Measurements from ENCODE around the gene FAU. TPM values are rescaled to one million over a fixed set of nuclear protein-coding genes. Genes with fewer than 3 reads are reported as not detected.

The FAU gene
- total and polyA plus RNA-seq, 2 of the 13 experiments (the other 11 are each of a cell fraction or from before 2014, with no cell fraction given): 374 to 869 TPM

DNA sequence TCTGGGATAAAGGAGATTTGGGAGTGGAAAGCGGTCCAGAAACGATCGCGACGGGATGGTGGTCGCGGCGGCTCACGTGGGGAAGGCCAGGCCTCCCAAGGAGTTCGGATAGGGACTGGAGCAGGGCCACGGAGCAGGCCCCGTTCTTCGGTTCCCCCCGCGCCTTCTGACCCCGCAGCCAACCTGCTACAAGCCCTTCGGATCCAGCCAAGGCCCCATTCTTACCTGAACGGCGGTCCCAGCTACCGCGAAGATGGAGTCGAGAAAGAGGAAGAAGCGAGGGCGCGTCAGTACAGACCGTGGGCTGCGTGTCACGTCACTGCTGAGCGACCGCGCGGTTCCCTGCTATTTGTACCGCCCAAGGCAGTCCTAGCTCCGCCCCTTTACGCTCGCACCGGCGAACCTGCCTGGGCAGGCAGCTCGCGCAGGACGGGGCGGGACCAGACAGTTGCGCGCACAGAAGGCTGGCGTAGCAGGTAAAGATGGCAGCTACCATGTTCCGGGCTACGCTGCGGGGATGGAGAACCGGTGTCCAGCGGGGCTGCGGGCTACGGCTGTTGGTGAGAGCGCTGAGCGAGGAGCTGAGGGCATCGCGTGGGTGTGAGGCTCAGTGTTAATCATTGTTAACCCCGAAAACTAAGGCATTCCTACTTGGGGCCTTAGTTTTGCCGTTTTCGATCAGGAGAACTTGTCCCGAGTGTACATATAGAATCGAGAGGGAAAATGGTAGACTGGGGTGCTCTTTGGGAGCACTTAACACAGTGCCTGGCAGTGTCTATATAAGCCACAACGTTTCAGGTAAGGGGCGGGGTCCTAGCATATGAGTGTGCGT, at the start of gene FAU, which contains the start of gene MRPL49 (continued):
- TF ChIP-seq, protein P1, sequence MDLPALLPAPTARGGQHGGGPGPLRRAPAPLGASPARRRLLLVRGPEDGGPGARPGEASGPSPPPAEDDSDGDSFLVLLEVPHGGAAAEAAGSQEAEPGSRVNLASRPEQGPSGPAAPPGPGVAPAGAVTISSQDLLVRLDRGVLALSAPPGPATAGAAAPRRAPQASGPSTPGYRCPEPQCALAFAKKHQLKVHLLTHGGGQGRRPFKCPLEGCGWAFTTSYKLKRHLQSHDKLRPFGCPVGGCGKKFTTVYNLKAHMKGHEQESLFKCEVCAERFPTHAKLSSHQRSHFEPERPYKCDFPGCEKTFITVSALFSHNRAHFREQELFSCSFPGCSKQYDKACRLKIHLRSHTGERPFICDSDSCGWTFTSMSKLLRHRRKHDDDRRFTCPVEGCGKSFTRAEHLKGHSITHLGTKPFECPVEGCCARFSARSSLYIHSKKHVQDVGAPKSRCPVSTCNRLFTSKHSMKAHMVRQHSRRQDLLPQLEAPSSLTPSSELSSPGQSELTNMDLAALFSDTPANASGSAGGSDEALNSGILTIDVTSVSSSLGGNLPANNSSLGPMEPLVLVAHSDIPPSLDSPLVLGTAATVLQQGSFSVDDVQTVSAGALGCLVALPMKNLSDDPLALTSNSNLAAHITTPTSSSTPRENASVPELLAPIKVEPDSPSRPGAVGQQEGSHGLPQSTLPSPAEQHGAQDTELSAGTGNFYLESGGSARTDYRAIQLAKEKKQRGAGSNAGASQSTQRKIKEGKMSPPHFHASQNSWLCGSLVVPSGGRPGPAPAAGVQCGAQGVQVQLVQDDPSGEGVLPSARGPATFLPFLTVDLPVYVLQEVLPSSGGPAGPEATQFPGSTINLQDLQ (CRISPR knock-in tag; IDR thresholded peaks at IDR 0.05): peak; percentile 91; the same call in 1 of the 2 replicates
- TF ChIP-seq HDAC2 (CRISPR knock-in tag; IDR thresholded peaks at IDR 0.05) (peak; percentile 79), ZNF556 (CRISPR knock-in tag; IDR thresholded peaks at IDR 0.05; ENCODE audit: borderline replicate concordance) (peak; percentile 85; the same call in 1 of the 2 replicates), XBP1 (CRISPR knock-in tag; IDR thresholded peaks at IDR 0.05) (peak; percentile 53; the same call in 1 of the 2 replicates), NFIB (CRISPR knock-in tag; IDR thresholded peaks at IDR 0.05; ENCODE audit: borderline replicate concordance) (no peak), ZSCAN21 (CRISPR knock-in tag; IDR thresholded peaks at IDR 0.05; ENCODE audit: borderline replicate concordance) (peak; percentile 78; the same call in 1 of the 2 replicates), ZBTB1 (CRISPR knock-in tag; IDR thresholded peaks at IDR 0.05; ENCODE audit: borderline replicate concordance) (no peak), GATAD2A (CRISPR knock-in tag; IDR thresholded peaks at IDR 0.05) (no peak), ZNF570 (CRISPR knock-in tag; IDR thresholded peaks at IDR 0.05; ENCODE audit: borderline replicate concordance) (no peak), ZNF30 (CRISPR knock-in tag; IDR thresholded peaks at IDR 0.05) (no peak), SIN3A (IDR thresholded peaks at IDR 0.05; ENCODE audit: borderline replicate concordance, low read depth, low read length) (peak; percentile 69; the same call in 1 of the 2 replicates), HOXA9 (CRISPR knock-in tag; IDR thresholded peaks at IDR 0.05; ENCODE audit: borderline replicate concordance) (no peak; the same call in 1 of the 2 replicates), ZNF724P (CRISPR knock-in tag; IDR thresholded peaks at IDR 0.05; ENCODE audit: borderline replicate concordance) (no peak), HMG20B (CRISPR knock-in tag; conservative IDR thresholded peaks at IDR 0.05) (peak; percentile 38; the same call in 1 of the 2 replicates), NFYC (CRISPR knock-in tag; IDR thresholded peaks at IDR 0.05) (peak; percentile 59), IRF2 (CRISPR knock-in tag; IDR thresholded peaks at IDR 0.05) (peak; percentile 85), GLI4 (CRISPR knock-in tag; IDR thresholded peaks at IDR 0.05; ENCODE audit: borderline replicate concordance) (0 out of 2 replicates have a peak, but pooled peaks have one; percentile 3), TBX2 (CRISPR knock-in tag; IDR thresholded peaks at IDR 0.05; ENCODE audit: borderline replicate concordance) (peak; percentile 82), GFI1 (CRISPR knock-in tag; IDR thresholded peaks at IDR 0.05; ENCODE audit: borderline replicate concordance) (no peak), ATF1 (CRISPR knock-in tag; IDR thresholded peaks at IDR 0.05) (peak; percentile 97)
- TF ChIP-seq, protein P2, sequence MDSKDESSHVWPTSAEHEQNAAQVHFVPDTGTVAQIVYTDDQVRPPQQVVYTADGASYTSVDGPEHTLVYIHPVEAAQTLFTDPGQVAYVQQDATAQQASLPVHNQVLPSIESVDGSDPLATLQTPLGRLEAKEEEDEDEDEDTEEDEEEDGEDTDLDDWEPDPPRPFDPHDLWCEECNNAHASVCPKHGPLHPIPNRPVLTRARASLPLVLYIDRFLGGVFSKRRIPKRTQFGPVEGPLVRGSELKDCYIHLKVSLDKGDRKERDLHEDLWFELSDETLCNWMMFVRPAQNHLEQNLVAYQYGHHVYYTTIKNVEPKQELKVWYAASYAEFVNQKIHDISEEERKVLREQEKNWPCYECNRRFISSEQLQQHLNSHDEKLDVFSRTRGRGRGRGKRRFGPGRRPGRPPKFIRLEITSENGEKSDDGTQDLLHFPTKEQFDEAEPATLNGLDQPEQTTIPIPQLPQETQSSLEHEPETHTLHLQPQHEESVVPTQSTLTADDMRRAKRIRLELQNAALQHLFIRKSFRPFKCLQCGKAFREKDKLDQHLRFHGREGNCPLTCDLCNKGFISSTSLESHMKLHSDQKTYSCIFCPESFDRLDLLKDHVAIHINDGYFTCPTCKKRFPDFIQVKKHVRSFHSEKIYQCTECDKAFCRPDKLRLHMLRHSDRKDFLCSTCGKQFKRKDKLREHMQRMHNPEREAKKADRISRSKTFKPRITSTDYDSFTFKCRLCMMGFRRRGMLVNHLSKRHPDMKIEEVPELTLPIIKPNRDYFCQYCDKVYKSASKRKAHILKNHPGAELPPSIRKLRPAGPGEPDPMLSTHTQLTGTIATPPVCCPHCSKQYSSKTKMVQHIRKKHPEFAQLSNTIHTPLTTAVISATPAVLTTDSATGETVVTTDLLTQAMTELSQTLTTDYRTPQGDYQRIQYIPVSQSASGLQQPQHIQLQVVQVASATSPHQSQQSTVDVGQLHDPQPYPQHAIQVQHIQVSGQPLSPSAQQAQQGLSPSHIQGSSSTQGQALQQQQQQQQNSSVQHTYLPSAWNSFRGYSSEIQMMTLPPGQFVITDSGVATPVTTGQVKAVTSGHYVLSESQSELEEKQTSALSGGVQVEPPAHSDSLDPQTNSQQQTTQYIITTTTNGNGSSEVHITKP (CRISPR knock-in tag; IDR thresholded peaks at IDR 0.05; ENCODE audit: low read depth): peak; percentile 74; the same call in 1 of the 2 replicates
- TF ChIP-seq, protein P3, sequence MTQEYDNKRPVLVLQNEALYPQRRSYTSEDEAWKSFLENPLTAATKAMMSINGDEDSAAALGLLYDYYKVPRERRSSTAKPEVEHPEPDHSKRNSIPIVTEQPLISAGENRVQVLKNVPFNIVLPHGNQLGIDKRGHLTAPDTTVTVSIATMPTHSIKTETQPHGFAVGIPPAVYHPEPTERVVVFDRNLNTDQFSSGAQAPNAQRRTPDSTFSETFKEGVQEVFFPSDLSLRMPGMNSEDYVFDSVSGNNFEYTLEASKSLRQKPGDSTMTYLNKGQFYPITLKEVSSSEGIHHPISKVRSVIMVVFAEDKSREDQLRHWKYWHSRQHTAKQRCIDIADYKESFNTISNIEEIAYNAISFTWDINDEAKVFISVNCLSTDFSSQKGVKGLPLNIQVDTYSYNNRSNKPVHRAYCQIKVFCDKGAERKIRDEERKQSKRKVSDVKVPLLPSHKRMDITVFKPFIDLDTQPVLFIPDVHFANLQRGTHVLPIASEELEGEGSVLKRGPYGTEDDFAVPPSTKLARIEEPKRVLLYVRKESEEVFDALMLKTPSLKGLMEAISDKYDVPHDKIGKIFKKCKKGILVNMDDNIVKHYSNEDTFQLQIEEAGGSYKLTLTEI (CRISPR knock-in tag; conservative IDR thresholded peaks at IDR 0.05): no peak

Measured in HepG2 (cell line).